Measurements from ENCODE around the gene IGHMBP2.

DNA sequence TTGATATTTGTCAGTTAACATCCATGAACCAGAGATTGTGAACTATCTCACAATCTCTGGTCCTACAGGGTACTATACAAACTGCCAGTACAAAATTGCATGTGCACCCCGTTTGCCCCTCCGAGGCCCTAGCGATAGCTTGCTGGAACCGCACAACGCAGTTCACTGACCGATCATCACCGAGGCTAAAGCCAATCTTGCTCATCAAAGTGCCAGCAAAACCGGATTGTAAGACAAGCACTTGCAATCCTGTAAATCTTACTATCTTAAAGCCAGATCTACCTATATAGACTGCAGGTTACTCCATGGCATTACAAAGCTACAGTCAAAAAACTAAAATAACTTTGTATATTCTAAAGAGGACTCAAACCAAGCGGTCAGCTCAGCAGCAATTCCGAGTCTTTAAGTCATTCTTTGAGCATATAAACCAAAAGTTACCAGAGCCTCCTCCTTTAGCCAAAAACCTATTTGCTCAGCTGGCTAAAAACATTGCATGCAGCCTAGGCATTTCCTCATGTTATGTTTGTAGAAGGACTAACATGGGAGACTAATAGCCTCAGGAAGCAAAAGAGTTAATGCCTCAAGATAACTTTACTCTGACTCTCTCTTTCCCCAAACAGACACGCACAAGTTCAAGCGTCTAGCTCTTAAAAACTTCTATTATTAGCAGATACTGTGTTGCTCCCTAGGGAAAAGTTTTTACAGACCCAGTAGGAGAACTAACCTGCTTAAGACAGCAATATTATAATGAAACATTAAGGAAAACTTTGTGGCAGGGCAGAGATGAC lies 31.3 kb upstream of the IGHMBP2 start:
- TF ChIP-seq POLR2A (IDR thresholded peaks at IDR 0.05; ENCODE audit: low read depth, low read length): no peak
- no peak for TF ChIP-seq TAF1 (IDR thresholded peaks at IDR 0.05; ENCODE audit: borderline replicate concordance, low read depth, low read length)
- TF ChIP-seq POLR2AphosphoS5 (IDR thresholded peaks at IDR 0.05; ENCODE audit: low read depth, low read length): no peak

Data from GM12892 (cell line).